Liver (tissue), 3 donors: ENCODE data around the gene DUSP1.

ENCODE experiments used
- EGR1 ChIP-seq, 2 donors: IDR thresholded peaks; 2 replicates each; pipeline ENCODE4 v1.6.1; 2016 to 2018; ENCODE audit warnings: antibody characterized with exemption in 2 of 2, low read depth in 2 of 2
- FOXA1 ChIP-seq: IDR thresholded peaks from 2 replicates; pipeline ENCODE4 v1.6.1; 2016; ENCODE audit warnings: antibody characterized with exemption
- GABPA ChIP-seq, 2 donors: IDR thresholded peaks in 1 of 2; conservative IDR thresholded peaks in 1 of 2; 2 replicates each; pipeline ENCODE4 v1.6.1; 2016; ENCODE audit warnings: antibody characterized with exemption in 2 of 2, mild to moderate bottlenecking in 1 of 2, moderate library complexity in 1 of 2
- HNF4A ChIP-seq, 2 donors: conservative IDR thresholded peaks; 2 replicates each; pipeline ENCODE4 v1.6.1; 2016; ENCODE audit warnings: antibody characterized with exemption in 2 of 2, mild to moderate bottlenecking in 2 of 2
- JUND ChIP-seq, 2 donors: IDR thresholded peaks; 2 replicates each; pipeline ENCODE4 v1.6.1; 2016; ENCODE audit warnings: antibody characterized with exemption in 2 of 2
- RAD21 ChIP-seq, 2 donors: IDR thresholded peaks; 2 replicates each; pipeline ENCODE4 v1.6.1; 2016; ENCODE audit warnings: antibody characterized with exemption in 2 of 2, mild to moderate bottlenecking in 2 of 2
- RXRA ChIP-seq, 2 donors: IDR thresholded peaks; 2 replicates each; pipeline ENCODE4 v1.6.1; 2017 to 2018; ENCODE audit warnings: antibody characterized with exemption in 2 of 2, mild to moderate bottlenecking in 1 of 2
- SP1 ChIP-seq: IDR thresholded peaks from 2 replicates; pipeline ENCODE4 v1.6.1; 2018; ENCODE audit warnings: antibody characterized with exemption, mild to moderate bottlenecking
- TAF1 ChIP-seq: conservative IDR thresholded peaks from 2 replicates; pipeline ENCODE4 v1.6.1; 2016; ENCODE audit warnings: antibody characterized with exemption, mild to moderate bottlenecking
- YY1 ChIP-seq: IDR thresholded peaks from 2 replicates; pipeline ENCODE4 v1.6.1; 2016; ENCODE audit warnings: antibody characterized with exemption, mild to moderate bottlenecking
- TF ChIP-seq, protein P1 (sequence below): IDR thresholded peaks from 2 replicates; pipeline ENCODE4 v1.6.1; 2016; ENCODE audit warnings: antibody characterized with exemption
- TF ChIP-seq, protein P2 (sequence below): fragments of 150-350 bp; IDR thresholded peaks from 2 replicates; pipeline ENCODE4 v1.5.1; 2017; ENCODE audit warnings: improper control_type of control experiment, low read depth, low read length; ENCODE audit not compliant: missing input control
- TF ChIP-seq, protein P3 (sequence below): IDR thresholded peaks from 2 replicates; pipeline ENCODE4 v1.6.1; 2016; ENCODE audit warnings: antibody characterized with exemption, mild to moderate bottlenecking
- TF ChIP-seq, protein P4 (sequence below): IDR thresholded peaks from 2 replicates; pipeline ENCODE4 v1.6.1; 2016; ENCODE audit warnings: antibody characterized with exemption
- donor health status: healthy.
- donor health status: healthy.

DNA sequence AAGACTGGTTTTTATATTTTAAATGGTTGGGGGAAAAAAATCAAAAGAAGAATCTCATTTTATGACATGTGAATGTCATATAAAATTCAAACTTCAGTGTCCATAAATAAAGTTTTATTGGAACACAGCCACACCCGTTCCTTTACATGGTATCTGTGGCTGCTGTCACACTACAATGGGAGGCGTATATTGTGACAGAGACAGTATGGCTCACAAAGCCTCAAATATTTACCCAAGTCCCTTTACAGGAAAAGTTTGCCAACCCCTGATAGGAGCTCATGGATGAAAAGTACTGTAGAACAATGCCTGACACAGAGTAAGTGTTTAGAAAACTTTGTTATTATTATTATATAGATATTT lies 5.2 kb upstream of the DUSP1 start:
- TF ChIP-seq GABPA (IDR thresholded peaks at IDR 0.05 in 1 of 2, conservative IDR thresholded peaks at IDR 0.05 in 1 of 2) (no peak), SP1 (no peak), FOXA1 (no peak), EGR1 (IDR thresholded peaks at IDR 0.05; ENCODE audit: low read depth in 2 of 2) (no peak), TAF1 (no peak), YY1 (no peak), JUND (IDR thresholded peaks at IDR 0.05) (no peak), RAD21 (IDR thresholded peaks at IDR 0.05) (no peak), RXRA (IDR thresholded peaks at IDR 0.05) (peak in 1 of 2 donors; percentile 5), HNF4A (conservative IDR thresholded peaks at IDR 0.05) (peak in 1 of 2 donors; percentile 16)
- TF ChIP-seq, protein P1, sequence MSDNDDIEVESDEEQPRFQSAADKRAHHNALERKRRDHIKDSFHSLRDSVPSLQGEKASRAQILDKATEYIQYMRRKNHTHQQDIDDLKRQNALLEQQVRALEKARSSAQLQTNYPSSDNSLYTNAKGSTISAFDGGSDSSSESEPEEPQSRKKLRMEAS, result no peak
- TF ChIP-seq, protein P2, sequence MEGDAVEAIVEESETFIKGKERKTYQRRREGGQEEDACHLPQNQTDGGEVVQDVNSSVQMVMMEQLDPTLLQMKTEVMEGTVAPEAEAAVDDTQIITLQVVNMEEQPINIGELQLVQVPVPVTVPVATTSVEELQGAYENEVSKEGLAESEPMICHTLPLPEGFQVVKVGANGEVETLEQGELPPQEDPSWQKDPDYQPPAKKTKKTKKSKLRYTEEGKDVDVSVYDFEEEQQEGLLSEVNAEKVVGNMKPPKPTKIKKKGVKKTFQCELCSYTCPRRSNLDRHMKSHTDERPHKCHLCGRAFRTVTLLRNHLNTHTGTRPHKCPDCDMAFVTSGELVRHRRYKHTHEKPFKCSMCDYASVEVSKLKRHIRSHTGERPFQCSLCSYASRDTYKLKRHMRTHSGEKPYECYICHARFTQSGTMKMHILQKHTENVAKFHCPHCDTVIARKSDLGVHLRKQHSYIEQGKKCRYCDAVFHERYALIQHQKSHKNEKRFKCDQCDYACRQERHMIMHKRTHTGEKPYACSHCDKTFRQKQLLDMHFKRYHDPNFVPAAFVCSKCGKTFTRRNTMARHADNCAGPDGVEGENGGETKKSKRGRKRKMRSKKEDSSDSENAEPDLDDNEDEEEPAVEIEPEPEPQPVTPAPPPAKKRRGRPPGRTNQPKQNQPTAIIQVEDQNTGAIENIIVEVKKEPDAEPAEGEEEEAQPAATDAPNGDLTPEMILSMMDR, result no peak
- TF ChIP-seq, protein P3, sequence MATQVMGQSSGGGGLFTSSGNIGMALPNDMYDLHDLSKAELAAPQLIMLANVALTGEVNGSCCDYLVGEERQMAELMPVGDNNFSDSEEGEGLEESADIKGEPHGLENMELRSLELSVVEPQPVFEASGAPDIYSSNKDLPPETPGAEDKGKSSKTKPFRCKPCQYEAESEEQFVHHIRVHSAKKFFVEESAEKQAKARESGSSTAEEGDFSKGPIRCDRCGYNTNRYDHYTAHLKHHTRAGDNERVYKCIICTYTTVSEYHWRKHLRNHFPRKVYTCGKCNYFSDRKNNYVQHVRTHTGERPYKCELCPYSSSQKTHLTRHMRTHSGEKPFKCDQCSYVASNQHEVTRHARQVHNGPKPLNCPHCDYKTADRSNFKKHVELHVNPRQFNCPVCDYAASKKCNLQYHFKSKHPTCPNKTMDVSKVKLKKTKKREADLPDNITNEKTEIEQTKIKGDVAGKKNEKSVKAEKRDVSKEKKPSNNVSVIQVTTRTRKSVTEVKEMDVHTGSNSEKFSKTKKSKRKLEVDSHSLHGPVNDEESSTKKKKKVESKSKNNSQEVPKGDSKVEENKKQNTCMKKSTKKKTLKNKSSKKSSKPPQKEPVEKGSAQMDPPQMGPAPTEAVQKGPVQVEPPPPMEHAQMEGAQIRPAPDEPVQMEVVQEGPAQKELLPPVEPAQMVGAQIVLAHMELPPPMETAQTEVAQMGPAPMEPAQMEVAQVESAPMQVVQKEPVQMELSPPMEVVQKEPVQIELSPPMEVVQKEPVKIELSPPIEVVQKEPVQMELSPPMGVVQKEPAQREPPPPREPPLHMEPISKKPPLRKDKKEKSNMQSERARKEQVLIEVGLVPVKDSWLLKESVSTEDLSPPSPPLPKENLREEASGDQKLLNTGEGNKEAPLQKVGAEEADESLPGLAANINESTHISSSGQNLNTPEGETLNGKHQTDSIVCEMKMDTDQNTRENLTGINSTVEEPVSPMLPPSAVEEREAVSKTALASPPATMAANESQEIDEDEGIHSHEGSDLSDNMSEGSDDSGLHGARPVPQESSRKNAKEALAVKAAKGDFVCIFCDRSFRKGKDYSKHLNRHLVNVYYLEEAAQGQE, result no peak
- TF ChIP-seq, protein P4, sequence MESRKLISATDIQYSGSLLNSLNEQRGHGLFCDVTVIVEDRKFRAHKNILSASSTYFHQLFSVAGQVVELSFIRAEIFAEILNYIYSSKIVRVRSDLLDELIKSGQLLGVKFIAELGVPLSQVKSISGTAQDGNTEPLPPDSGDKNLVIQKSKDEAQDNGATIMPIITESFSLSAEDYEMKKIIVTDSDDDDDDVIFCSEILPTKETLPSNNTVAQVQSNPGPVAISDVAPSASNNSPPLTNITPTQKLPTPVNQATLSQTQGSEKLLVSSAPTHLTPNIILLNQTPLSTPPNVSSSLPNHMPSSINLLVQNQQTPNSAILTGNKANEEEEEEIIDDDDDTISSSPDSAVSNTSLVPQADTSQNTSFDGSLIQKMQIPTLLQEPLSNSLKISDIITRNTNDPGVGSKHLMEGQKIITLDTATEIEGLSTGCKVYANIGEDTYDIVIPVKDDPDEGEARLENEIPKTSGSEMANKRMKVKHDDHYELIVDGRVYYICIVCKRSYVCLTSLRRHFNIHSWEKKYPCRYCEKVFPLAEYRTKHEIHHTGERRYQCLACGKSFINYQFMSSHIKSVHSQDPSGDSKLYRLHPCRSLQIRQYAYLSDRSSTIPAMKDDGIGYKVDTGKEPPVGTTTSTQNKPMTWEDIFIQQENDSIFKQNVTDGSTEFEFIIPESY, result no peak
